Smooth muscle cell (in vitro differentiated cells): Measurements from ENCODE around the gene PARP16. TPM values are rescaled to one million over a fixed set of nuclear protein-coding genes. Genes with fewer than 3 reads are reported as not detected.

Experiments used
- DNase-seq: peaks from one replicate; lab custom pipeline; 2025; ENCODE audit not compliant: unreplicated experiment; lab: John Stamatoyannopoulos, UW
- H2AFZ ChIP-seq: fragments of 200-600 bp; sonication (generic); 2 replicates; pipeline ENCODE4 v1.6.0; 2016; ENCODE audit warnings: antibody characterized with exemption, low read depth, mild to moderate bottlenecking
- H3F3A ChIP-seq: fragments of 200-600 bp; sonication (generic); 2 replicates; pipeline ENCODE4 v1.6.0; 2017; ENCODE audit warnings: antibody characterized with exemption, low read depth
- H3K27ac ChIP-seq: fragments of 200-600 bp; sonication (generic); 2 replicates; pipeline ENCODE4 v1.5.1; 2016; ENCODE audit warnings: low read depth, mild to moderate bottlenecking
- H3K27me3 ChIP-seq: fragments of 200-600 bp; sonication (generic); 2 replicates; pipeline ENCODE4 v1.6.1; 2016; ENCODE audit warnings: low read depth, mild to moderate bottlenecking
- H3K36me3 ChIP-seq: fragments of 200-600 bp; sonication (generic); 2 replicates; pipeline ENCODE4 v1.5.1; 2016; ENCODE audit warnings: low read depth
- H3K4me1 ChIP-seq: fragments of 200-600 bp; sonication (generic); 2 replicates; pipeline ENCODE4 v1.5.1; 2016; ENCODE audit warnings: low read depth
- H3K4me2 ChIP-seq: fragments of 200-600 bp; sonication (generic); 2 replicates; pipeline ENCODE4 v1.6.0; 2016; ENCODE audit warnings: mild to moderate bottlenecking
- H3K4me3 ChIP-seq: fragments of 200-600 bp; sonication (generic); 2 replicates; pipeline ENCODE4 v1.5.1; 2016; ENCODE audit warnings: mild to moderate bottlenecking
- H3K79me2 ChIP-seq: fragments of 200-600 bp; sonication (generic); 2 replicates; pipeline ENCODE4 v1.6.0; 2016; ENCODE audit warnings: low read depth, mild to moderate bottlenecking
- H3K9ac ChIP-seq: fragments of 200-600 bp; sonication (generic); 2 replicates; pipeline ENCODE4 v1.6.0; 2016; ENCODE audit warnings: low read depth
- H3K9me3 ChIP-seq: fragments of 200-600 bp; sonication (generic); replicated peaks from 2 replicates; pipeline ENCODE4 v1.5.1; 2016; ENCODE audit warnings: low read depth
- H4K20me1 ChIP-seq: fragments of 200-600 bp; sonication (generic); 2 replicates; pipeline ENCODE4 v1.6.0; 2016; ENCODE audit warnings: low read depth
- CTCF ChIP-seq: fragments of 200-600 bp; sonication (generic); IDR thresholded peaks from 2 replicates; pipeline ENCODE4 v1.5.1; 2017; ENCODE audit warnings: borderline replicate concordance, mild to moderate bottlenecking, antibody characterized with exemption; ENCODE audit not compliant: insufficient read depth, poor library complexity, severe bottlenecking
- WGBS: methylation state at CpG from one replicate; pipeline ENCODE4 v1.1.7; 2016; ENCODE audit warnings: low lambda C conversion rate; 5-methylcytosine and 5-hydroxymethylcytosine counted together
- polyA plus RNA-seq: library from polyadenylated mRNA; unstranded; fragments of >200 nt; fragmentation: Nextera tagmentation; extraction: Ambion mirVana; gene quantifications from 2 replicates; pipeline ENCODE4 v1.2.1, GENCODE V29; 2016
- total RNA-seq: library from RNA; depleted of rRNA; stranded (reverse); fragments of >200 nt; gene quantifications from 2 replicates; pipeline ENCODE4 v1.2.3, GENCODE V29; 2014

Gene PARP16
- total and polyA plus RNA-seq, 2 experiments from 2014 or later, result 6.0 to 15.1 TPM

- Histone ChIP-seq H3K9ac (no peak overlapping the region), H2AFZ (no peak overlapping the region), H3K4me1 (peaks cover 6% of the 10 kb centered on the region), H3F3A (peaks cover 17% of the 10 kb centered on the region), H3K27ac (no peak overlapping the region), H3K4me2 (peak overlapping the region; percentile 13), H4K20me1 (no peaks in the 10 kb centered on the region), H3K79me2 (no peaks in the 10 kb centered on the region), H3K27me3 (no peaks in the 10 kb centered on the region), H3K4me3 (no peak overlapping the region), H3K36me3 (no peaks in the 10 kb centered on the region), H3K9me3 (no peaks in the 10 kb centered on the region)
- no peak for TF ChIP-seq CTCF
- WGBS, result 52% methylated on average over 10 of the region's 12 CpGs
- DNase-seq, result no peak
Observed at GRCh38 chr15:65309882-65310418, 23.3 kb upstream of the PARP16 start.

GRCh38 chr15:65307978-65308377 lies 21.3 kb upstream of the PARP16 start:
- Histone ChIP-seq H3K4me2 (no peak overlapping the region), H3K9ac (no peak overlapping the region), H3K9me3 (no peaks in the 10 kb centered on the region), H3K4me1 (peaks cover 15% of the 10 kb centered on the region), H3K79me2 (no peaks in the 10 kb centered on the region), H2AFZ (no peak overlapping the region), H4K20me1 (no peaks in the 10 kb centered on the region), H3K4me3 (no peak overlapping the region), H3F3A (peaks cover 31% of the 10 kb centered on the region), H3K27me3 (no peaks in the 10 kb centered on the region), H3K36me3 (no peaks in the 10 kb centered on the region), H3K27ac (no peak overlapping the region)
- no peak for TF ChIP-seq CTCF
- DNase-seq, result no peak
- 93% methylated on average over 6 of the region's 6 CpGs for WGBS

GRCh38 chr15:65306551-65306950 lies 19.9 kb upstream of the PARP16 start:
- TF ChIP-seq CTCF, result no peak
- H3K36me3 ChIP-seq, result no peaks in the 10 kb centered on the region
- H3K4me1 ChIP-seq, result peaks cover 15% of the 10 kb centered on the region
- H3K9me3 ChIP-seq, result no peaks in the 10 kb centered on the region
- H3K79me2 ChIP-seq, result no peaks in the 10 kb centered on the region
- H3K4me2 ChIP-seq, result no peak overlapping the region
- no peak overlapping the region for H2AFZ ChIP-seq
- H3K27me3 ChIP-seq, result no peaks in the 10 kb centered on the region
- H3F3A ChIP-seq, result peaks cover 36% of the 10 kb centered on the region
- DNase-seq, result no peak
- H4K20me1 ChIP-seq, result no peaks in the 10 kb centered on the region
- no peak overlapping the region for H3K27ac ChIP-seq
- no peak overlapping the region for H3K9ac ChIP-seq
- H3K4me3 ChIP-seq, result no peak overlapping the region

GRCh38 chr15:65305776-65306175 lies 19.1 kb upstream of the PARP16 start:
- no peak overlapping the region for H3K27ac ChIP-seq
- H3K79me2 ChIP-seq, result no peaks in the 10 kb centered on the region
- H4K20me1 ChIP-seq, result no peaks in the 10 kb centered on the region
- no peak for TF ChIP-seq CTCF
- H3K9ac ChIP-seq, result no peak overlapping the region
- H3K4me2 ChIP-seq, result no peak overlapping the region
- no peak overlapping the region for H2AFZ ChIP-seq
- no peaks in the 10 kb centered on the region for H3K9me3 ChIP-seq
- DNase-seq, result no peak
- H3K27me3 ChIP-seq, result no peaks in the 10 kb centered on the region
- no peaks in the 10 kb centered on the region for H3K36me3 ChIP-seq
- peaks cover 34% of the 10 kb centered on the region for H3F3A ChIP-seq
- H3K4me1 ChIP-seq, result peaks cover 15% of the 10 kb centered on the region
- WGBS, result 93% methylated on average over 3 of the region's 3 CpGs
- no peak overlapping the region for H3K4me3 ChIP-seq
